Panc1 (cell line): ENCODE data around the gene FGFR1OP2. TPM values are rescaled to one million over a fixed set of nuclear protein-coding genes. Genes with fewer than 3 reads are reported as not detected.
A peak's percentile ranks its signal among the peaks of the same experiment; 100 is the strongest.

Source experiments
- ATAC-seq: fragments of 200-7000 bp; cut with Tn5 transposase; 2 replicates; pipeline ENCODE4 v1.9.1; 2020; ENCODE audit warnings: mild to moderate bottlenecking, moderate library complexity
- BruUV-seq: library from RNA; stranded (reverse); fragments of 400-500 nt; replicated peaks from 2 replicates; lab custom pipeline; 2021; lab: Mats Ljungman, UMichigan
- CTCF ChIA-PET: fragments of 300-600 bp; sonication (Branson Sonifier 250); formaldehyde crosslinking; loops from one replicate; lab custom pipeline; 2022; ENCODE audit warnings: antibody characterized with exemption; lab: Charles Lee
- POLR2A ChIA-PET: fragments of 300-600 bp; sonication (Branson Sonifier 250); formaldehyde crosslinking; loops from one replicate; lab custom pipeline; 2022; ENCODE audit warnings: antibody characterized with exemption; lab: Charles Lee
- DNase-seq: peaks from one replicate; pipeline ENCODE4 v3.0.0-alpha.2; 2010; ENCODE audit warnings: low read depth, low spot score
- H3K27ac ChIP-seq: 2 replicates; pipeline ENCODE4 v1.5.1; 2011; ENCODE audit warnings: mild to moderate bottlenecking, low read length, inconsistent platforms
- H3K27me3 ChIP-seq: fragments of 200-500 bp; sonication (Bioruptor generic); 2 replicates; pipeline ENCODE4 v1.6.0; 2014; ENCODE audit warnings: low read length, inconsistent platforms; ENCODE audit not compliant: control insufficient read depth, insufficient read depth
- H3K36me3 ChIP-seq: fragments of 200-500 bp; sonication (Bioruptor generic); 2 replicates; pipeline ENCODE4 v1.5.1; 2014; ENCODE audit warnings: inconsistent platforms, mild to moderate bottlenecking, low read length, moderate library complexity; ENCODE audit not compliant: control insufficient read depth, insufficient read depth
- H3K4me1 ChIP-seq: 2 replicates; pipeline ENCODE4 v1.5.1; 2011; ENCODE audit warnings: inconsistent platforms, mild to moderate bottlenecking, low read length, moderate library complexity; ENCODE audit not compliant: control insufficient read depth, insufficient read depth
- H3K4me3 ChIP-seq, 2 experiments: 2 replicates each; pipeline ENCODE4 v1.5.1; 2011 to 2012; ENCODE audit warnings: low read depth in 2 of 2, low read length in 2 of 2, mild to moderate bottlenecking in 2 of 2, inconsistent platforms in 1 of 2, moderate library complexity in 1 of 2
- H3K9me3 ChIP-seq: fragments of 200-500 bp; sonication (Bioruptor generic); 2 replicates; pipeline ENCODE4 v1.5.1; 2014; ENCODE audit warnings: low read depth, mild to moderate bottlenecking, inconsistent platforms, low read length, moderate library complexity; ENCODE audit not compliant: control insufficient read depth, insufficient read depth
- POLR2AphosphoS5 ChIP-seq: IDR thresholded peaks from 2 replicates; pipeline ENCODE4 v1.6.1; 2012; ENCODE audit warnings: mild to moderate bottlenecking, low read depth, low read length, moderate library complexity
- SIN3A ChIP-seq: IDR thresholded peaks from 2 replicates; pipeline ENCODE4 v1.6.1; 2012; ENCODE audit warnings: low read depth, mild to moderate bottlenecking, low read length, moderate library complexity, borderline replicate concordance; ENCODE audit not compliant: insufficient read depth
- TCF7L2 ChIP-seq: IDR thresholded peaks from 2 replicates; pipeline ENCODE4 v1.6.1; 2011; ENCODE audit warnings: mild to moderate bottlenecking, low read depth, low read length, inconsistent platforms
- in situ Hi-C: cut with HindIII; loops from 2 replicates; pipeline ENCODE4 v1.10.0; 2016; ENCODE audit warnings: low sequenced_read_pairs, low pct_unique_long_range_greater_than_20kb
- intact Hi-C: fragments of 100-400 bp; cut with micrococcal nuclease; formaldehyde crosslinking; loops from one replicate; pipeline ENCODE4 v1.10.0; 2022; ENCODE audit not compliant: unreplicated experiment
- total RNA-seq: library from RNA; stranded (reverse); gene quantifications from one replicate; pipeline ENCODE4 v1.2.1, GENCODE V29; 2021; ENCODE audit not compliant: unreplicated experiment
- TF ChIP-seq, protein P1 (sequence below): fragments of 450-650 bp; IDR thresholded peaks from 2 replicates; pipeline ENCODE4 v1.5.1; 2017; ENCODE audit warnings: mild to moderate bottlenecking
- TF ChIP-seq, protein P2 (sequence below), 2 experiments: IDR thresholded peaks; 2 replicates each; pipeline ENCODE4 v1.6.1; 2011 to 2012; ENCODE audit warnings: low read depth in 2 of 2, control low read depth in 1 of 2, low read length in 1 of 2, mild to moderate bottlenecking in 1 of 2, moderate library complexity in 1 of 2; ENCODE audit not compliant: insufficient read depth in 1 of 2

FGFR1OP2 gene
- total RNA-seq, 1 experiment from 2014 or later: 60.1 TPM

DNA sequence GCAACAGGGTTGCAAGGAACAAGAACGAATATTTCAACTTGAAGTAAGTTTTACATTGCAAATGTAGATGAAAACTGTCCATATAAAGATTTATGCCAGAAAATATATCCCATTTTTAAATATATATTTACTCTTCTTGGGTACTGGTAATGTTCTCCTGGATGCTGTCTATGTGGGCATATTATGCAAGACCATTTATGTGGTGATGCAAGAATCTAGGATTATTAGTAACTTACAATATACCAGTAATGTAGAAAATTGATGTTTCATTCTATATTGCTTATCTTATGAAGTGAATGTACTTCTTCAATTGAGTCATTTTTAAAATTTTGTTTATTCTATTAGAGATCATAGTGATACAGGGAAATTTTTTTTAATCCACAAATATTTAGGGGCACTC, 25.1 kb downstream of the FGFR1OP2 start:
- peaks cover 39% of the 10 kb centered on the region for H3K36me3 ChIP-seq
- no peak overlapping the region for H3K27ac ChIP-seq
- H3K4me3 ChIP-seq: no peak overlapping the region
- no peaks in the 10 kb centered on the region for H3K27me3 ChIP-seq
- no peaks in the 10 kb centered on the region for H3K9me3 ChIP-seq
- CTCF ChIA-PET: no interaction called here
- POLR2A ChIA-PET: no interaction called here
- intact Hi-C loops: no loop called here
- DNase-seq (no peak), ATAC-seq (no peak)
- in situ Hi-C loops: no loop called here
- TF ChIP-seq TCF7L2 (no peak), POLR2AphosphoS5 (no peak), SIN3A (no peak)
- TF ChIP-seq, protein P1, sequence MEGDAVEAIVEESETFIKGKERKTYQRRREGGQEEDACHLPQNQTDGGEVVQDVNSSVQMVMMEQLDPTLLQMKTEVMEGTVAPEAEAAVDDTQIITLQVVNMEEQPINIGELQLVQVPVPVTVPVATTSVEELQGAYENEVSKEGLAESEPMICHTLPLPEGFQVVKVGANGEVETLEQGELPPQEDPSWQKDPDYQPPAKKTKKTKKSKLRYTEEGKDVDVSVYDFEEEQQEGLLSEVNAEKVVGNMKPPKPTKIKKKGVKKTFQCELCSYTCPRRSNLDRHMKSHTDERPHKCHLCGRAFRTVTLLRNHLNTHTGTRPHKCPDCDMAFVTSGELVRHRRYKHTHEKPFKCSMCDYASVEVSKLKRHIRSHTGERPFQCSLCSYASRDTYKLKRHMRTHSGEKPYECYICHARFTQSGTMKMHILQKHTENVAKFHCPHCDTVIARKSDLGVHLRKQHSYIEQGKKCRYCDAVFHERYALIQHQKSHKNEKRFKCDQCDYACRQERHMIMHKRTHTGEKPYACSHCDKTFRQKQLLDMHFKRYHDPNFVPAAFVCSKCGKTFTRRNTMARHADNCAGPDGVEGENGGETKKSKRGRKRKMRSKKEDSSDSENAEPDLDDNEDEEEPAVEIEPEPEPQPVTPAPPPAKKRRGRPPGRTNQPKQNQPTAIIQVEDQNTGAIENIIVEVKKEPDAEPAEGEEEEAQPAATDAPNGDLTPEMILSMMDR: no peak
- TF ChIP-seq, protein P2, sequence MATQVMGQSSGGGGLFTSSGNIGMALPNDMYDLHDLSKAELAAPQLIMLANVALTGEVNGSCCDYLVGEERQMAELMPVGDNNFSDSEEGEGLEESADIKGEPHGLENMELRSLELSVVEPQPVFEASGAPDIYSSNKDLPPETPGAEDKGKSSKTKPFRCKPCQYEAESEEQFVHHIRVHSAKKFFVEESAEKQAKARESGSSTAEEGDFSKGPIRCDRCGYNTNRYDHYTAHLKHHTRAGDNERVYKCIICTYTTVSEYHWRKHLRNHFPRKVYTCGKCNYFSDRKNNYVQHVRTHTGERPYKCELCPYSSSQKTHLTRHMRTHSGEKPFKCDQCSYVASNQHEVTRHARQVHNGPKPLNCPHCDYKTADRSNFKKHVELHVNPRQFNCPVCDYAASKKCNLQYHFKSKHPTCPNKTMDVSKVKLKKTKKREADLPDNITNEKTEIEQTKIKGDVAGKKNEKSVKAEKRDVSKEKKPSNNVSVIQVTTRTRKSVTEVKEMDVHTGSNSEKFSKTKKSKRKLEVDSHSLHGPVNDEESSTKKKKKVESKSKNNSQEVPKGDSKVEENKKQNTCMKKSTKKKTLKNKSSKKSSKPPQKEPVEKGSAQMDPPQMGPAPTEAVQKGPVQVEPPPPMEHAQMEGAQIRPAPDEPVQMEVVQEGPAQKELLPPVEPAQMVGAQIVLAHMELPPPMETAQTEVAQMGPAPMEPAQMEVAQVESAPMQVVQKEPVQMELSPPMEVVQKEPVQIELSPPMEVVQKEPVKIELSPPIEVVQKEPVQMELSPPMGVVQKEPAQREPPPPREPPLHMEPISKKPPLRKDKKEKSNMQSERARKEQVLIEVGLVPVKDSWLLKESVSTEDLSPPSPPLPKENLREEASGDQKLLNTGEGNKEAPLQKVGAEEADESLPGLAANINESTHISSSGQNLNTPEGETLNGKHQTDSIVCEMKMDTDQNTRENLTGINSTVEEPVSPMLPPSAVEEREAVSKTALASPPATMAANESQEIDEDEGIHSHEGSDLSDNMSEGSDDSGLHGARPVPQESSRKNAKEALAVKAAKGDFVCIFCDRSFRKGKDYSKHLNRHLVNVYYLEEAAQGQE (IDR thresholded peaks at IDR 0.05; ENCODE audit: insufficient read depth in 1 of 2, low read depth in 2 of 2, low read length in 1 of 2): no peak
- H3K4me1 ChIP-seq: no peaks in the 10 kb centered on the region
- no TSS peak for BruUV-seq

- intact Hi-C loops (no loop called here), in situ Hi-C loops (no loop called here)
- no peaks in the 10 kb centered on the region for H3K4me1 ChIP-seq
- ATAC-seq (no peak), DNase-seq (no peak)
- ChIA-PET CTCF (no interaction called here), POLR2A (no interaction called here)
- H3K27ac ChIP-seq: no peak overlapping the region
- H3K9me3 ChIP-seq: no peaks in the 10 kb centered on the region
- H3K27me3 ChIP-seq: no peaks in the 10 kb centered on the region
- H3K36me3 ChIP-seq: peaks cover 24% of the 10 kb centered on the region
- no TSS peak for BruUV-seq
- H3K4me3 ChIP-seq: no peak overlapping the region
- no peak for TF ChIP-seq POLR2AphosphoS5
- TF ChIP-seq, protein P2 (IDR thresholded peaks at IDR 0.05; ENCODE audit: insufficient read depth in 1 of 2, low read depth in 2 of 2, low read length in 1 of 2): no peak
- TF ChIP-seq, protein P1: 0 out of 2 replicates have a peak, but pooled peaks have one; percentile 1
Measured at GRCh38 chr12:26966842-26967241, 28.6 kb downstream of the FGFR1OP2 start.
